T-helper 1 cell (primary cell): ENCODE data around the gene SUSD4.

Experiments
- DNase-seq, 5 donors: peaks; one replicate each; pipeline ENCODE4 v3.0.0-alpha.2; 2012 to 2020

SUSD4 gene

DNA sequence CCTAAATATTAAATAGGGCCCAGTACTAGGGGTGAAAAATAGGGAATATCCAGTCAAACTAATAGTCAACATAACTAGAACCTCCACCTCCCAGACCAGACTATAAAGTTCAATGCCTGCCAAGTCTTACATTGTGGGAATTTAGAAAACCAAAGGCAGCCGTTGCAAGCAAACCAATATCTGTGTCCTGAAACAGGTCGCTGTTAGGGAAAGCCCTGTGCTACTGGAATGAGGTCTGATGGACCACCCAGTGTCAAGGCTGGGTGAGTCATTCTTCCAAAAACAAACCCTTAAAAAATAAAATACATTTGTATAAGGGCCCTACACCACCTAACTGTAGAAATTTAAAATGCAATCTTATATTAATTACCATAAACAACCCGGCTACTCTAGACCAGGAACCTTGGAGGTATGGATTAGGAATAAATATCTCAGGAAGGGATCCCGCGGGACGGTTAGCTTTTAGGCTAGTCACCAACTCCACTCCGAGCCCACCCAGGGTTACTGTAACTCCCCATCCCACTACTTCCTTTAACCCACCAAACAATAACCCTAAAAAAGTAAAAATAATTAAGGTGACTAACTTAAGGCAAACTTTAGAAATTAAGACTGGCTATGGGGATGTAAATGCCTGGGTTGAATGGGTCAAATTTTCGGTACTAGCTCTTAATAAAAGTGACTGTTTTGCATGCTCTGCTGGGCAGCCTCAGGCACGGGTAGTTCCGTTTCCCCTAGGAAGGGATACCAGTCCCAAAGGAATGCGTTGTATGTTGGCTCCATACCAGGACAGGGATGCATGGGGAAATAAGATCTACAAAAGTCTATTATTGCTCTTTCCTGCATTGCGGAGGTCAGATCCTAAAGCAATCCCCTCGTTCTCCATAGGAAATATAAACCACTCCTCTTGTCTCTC, 155.6 kb downstream of the SUSD4 start:
- DNase-seq, result no peak

- DNase-seq, result no peak
Observed at GRCh38 chr1:223207293-223208066, 156.5 kb downstream of the SUSD4 start.

GRCh38 chr1:223204424-223204823, 159.6 kb downstream of the SUSD4 start:
- no peak for DNase-seq

DNA sequence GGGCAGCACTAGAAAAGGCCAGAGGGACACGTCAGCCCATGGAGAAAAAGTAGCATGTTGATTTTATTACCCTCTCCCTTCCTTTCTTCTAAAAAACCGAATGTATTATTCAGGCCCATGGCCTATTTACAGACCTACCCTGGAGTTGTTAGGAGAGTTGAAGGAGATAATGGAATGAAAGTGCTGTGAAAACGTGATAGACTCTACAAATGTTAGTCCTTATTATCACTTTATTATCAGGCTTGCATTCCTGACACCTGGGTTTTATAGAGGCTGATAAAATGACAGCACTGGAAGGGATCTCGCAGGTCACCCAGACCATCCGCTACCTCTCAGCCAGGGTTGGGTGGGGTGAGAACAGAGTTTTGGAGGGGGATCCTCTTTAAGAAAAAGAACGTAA, 160.3 kb downstream of the SUSD4 start:
- no peak for DNase-seq

GRCh38 chr1:223203034-223203408, 161.0 kb downstream of the SUSD4 start:
- DNase-seq, result no peak

DNA sequence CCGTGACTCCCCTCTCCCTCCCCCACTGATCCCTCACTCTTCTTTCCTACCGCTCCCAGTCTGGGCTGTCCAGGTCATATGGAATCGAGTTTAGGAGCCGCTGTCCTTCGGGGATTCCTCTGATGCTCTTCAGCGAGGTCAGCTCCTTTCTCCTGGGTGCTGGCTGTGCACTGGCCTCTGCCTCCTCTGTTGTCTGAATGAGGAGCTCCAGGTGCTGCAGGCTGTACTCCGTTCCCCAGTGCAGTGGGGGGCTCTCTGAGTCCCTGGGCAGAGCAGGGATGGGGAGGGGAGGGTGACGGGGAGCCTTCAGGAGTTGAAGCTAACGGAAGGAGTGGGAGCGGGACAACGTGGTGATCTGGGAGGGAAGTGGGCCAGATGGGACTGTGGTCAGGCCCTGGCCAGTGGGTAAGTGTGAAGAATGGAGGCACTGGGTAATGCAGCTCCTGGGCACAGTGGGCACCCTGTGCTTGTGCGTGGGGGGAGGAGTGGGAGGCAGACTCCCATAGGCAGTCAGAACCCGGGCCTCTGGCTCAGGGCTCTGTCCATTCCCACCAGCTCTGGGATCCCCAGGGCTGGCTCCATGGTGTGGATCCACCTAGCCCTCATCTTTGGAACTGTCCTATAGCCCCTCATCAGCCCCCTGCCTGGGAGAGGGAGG, 161.5 kb downstream of the SUSD4 start:
- no peak for DNase-seq

- no peak for DNase-seq
Observed at GRCh38 chr1:223201967-223202366, 162.0 kb downstream of the SUSD4 start.

- no peak for DNase-seq
Observed at GRCh38 chr1:223200903-223201302, 163.1 kb downstream of the SUSD4 start.

DNA sequence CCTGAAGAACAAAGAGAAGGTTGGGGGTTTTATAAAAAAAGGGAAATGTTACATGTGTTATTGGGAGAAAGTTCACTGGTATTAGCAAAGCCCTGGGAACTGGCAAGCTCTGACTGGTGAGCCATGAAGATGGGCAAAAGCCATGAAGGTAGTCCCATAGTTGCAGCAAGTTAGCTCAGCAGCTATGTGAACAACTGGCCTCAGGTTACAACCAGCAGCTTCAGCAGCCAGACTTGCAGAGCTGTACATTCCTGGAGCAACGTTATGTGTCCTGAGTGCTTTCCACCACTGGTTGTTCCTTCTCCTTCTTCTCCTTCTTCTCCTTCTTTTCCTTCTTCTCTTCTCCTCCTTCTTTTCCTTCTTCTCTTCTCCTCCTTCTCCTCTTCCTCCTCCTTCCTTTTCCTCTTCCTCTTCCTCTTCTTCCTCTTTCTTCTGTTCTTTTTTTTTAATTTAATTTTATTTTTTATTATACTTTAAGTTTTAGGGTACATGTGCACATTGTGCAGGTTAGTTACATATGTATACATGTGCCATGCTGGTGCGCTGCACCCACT, 164.8 kb downstream of the SUSD4 start:
- no peak for DNase-seq

DNA sequence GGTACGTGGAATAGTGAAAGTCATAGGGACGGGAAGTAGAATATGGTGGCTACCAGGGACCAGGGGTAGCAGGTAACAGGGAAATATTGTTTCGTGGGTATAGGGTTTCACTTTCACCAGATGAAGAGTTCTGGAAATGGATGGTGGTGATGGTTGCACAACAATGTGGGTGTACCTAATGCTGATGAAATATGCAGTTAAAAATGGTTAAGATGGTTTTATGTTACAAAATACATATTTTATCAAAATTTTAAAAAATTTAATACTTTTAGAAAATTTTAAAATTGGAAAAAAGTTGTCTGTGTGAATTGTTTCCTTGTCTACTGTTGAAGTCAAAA, 165.4 kb downstream of the SUSD4 start:
- no peak for DNase-seq

GRCh38 chr1:223197923-223198627, 165.9 kb downstream of the SUSD4 start:
- no peak for DNase-seq

- peak in 3 of 5 donors; percentile 5 to 60 (median 13) for DNase-seq
Observed at GRCh38 chr1:223189903-223190724, 173.9 kb downstream of the SUSD4 start.

DNA sequence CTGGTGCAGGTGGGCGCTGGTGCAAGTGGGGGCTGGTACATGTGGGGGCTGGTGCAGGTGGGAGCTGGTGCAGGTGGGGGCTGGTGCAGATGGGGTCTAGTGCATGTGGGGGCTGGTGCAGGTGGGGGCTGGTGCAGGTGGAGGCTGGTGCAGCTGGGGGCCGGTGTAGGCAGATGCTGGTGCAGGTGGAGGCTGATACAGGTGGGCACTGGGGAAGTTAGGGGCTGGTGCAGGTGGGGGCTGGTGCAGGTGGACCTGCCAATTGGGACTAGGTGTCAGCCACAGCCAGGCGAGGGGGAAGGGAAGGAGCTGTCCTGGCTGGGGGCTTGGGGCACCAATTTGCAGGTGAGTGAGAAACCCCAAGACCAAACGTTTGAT, 174.5 kb downstream of the SUSD4 start:
- no peak for DNase-seq

DNA sequence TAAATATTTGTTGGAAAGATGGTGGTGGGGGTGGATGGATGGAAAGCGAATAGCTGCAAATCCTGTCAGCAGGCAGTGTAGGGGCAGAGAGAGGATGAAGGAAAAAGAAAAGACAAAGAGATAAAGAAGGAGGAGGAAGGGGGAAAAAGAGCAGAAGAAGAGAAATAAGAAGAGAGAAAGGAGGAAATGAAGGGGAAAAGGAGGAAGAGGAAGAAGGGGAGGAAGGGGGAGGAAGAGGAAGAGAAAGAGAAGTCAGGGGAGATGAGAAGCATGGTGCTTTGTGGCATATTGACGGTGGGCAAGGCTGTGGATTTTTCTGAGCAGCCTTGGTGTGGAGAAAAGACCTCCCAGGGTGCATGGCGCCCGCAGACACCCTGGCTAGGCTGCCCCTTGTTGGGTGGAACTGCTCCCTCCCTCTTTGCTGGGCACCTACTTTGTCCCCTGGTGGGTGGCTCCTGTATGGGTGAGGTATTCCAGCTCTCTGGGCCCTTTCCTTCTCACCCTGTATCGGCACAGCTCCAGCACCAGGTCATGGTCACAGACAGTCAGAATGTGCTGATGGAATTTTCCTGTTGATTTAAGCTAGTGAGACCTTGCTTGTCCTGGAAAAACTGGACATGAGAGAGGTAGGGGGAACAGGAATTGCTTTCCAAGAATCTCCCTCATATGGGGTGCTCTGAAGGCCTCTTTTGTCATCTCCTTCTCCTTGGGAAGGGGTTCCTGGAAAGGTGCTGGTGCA, 175.2 kb downstream of the SUSD4 start:
- no peak for DNase-seq

DNA sequence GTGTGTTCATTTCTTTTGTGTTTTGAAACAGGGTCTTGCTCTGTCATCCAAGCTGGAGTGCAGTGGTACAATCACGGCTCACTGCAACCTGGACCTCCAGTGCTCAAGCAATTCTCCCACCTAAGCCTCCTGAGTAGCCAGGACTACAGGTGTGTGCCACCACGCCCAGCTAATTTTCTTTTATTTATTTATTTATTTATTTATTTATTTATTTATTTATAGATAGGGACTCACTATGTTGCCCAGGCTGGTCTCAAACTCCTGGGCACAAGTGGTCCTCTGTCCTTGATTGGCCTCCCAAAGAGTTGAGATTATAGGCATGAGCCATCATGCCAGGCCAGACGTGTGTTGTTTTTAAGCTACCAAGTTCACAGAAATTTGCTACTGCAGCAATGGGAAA, 177.2 kb downstream of the SUSD4 start:
- no peak for DNase-seq

GRCh38 chr1:223183268-223183862, 180.6 kb downstream of the SUSD4 start:
- no peak for DNase-seq

- DNase-seq, result no peak
Observed at GRCh38 chr1:223180731-223181321, 183.2 kb downstream of the SUSD4 start.

DNA sequence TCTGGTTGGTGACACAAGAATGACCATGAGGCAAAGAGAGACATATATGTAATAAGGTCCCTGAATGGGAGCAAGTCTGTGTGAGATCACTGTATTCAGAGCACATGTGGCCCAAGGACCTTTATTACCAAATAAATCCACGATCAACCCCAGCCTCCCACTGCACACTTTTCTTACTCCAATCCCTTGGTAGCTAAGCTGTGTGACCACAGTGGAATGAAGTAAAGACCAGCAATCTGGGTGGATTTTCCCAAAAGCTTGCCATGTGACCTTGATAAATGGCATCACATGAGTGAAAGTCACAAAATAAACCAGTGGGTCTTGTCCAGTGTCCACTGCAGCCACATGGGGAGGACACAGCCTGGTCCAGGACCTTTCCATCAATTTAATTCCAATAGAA, 184.2 kb downstream of the SUSD4 start:
- no peak for DNase-seq

DNA sequence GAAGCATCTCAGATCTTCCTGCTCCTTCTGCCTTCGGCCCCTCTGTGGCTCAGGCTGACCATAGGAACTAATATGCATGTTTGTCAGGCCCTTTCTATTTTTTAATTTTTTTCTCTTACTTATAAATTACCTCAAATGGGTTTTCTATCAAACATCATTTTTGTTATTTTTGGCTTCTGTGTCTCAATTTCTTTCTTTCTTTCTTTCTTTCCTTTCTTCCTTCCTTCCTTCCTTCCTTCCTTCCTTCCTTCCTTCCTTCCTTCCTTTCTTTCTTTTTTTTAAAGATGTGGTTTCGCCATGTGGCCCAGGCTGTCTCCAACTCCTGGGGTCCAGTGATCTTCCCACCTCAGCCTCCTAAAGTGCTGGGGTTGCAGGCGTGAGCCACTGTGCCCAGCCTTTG, 184.7 kb downstream of the SUSD4 start:
- no peak for DNase-seq

GRCh38 chr1:223177681-223178080, 186.3 kb downstream of the SUSD4 start:
- no peak for DNase-seq
